Adipocyte (in vitro differentiated cells): ENCODE data around the gene TPRX1.
A peak's percentile ranks its signal among the peaks of the same experiment; 100 is the strongest.
"Not testable (repeated sequence)": the region's sequence is repeated elsewhere in the genome, so short reads cannot be mapped to it uniquely, and the experiment has no call there.

Source experiments
- DNase-seq: peaks from one replicate; pipeline ENCODE4 v3.0.0-alpha.2; 2015; ENCODE audit warnings: low read depth
- H3K27me3 ChIP-seq: replicated peaks from 2 replicates; pipeline ENCODE4 v1.7.0; 2013; ENCODE audit warnings: mild to moderate bottlenecking, low read length, moderate library complexity; ENCODE audit not compliant: control insufficient read depth, insufficient read depth
- H3K36me3 ChIP-seq: 2 replicates; pipeline ENCODE4 v1.7.0; 2013; ENCODE audit warnings: low read length, mild to moderate bottlenecking, moderate library complexity; ENCODE audit not compliant: control insufficient read depth, insufficient read depth, severe bottlenecking
- H3K4me1 ChIP-seq: 2 replicates; pipeline ENCODE4 v1.7.0; 2013; ENCODE audit warnings: mild to moderate bottlenecking, low read length, moderate library complexity; ENCODE audit not compliant: control insufficient read depth, insufficient read depth
- H3K4me3 ChIP-seq: 2 replicates; pipeline ENCODE4 v1.7.0; 2013; ENCODE audit warnings: mild to moderate bottlenecking, low read length, moderate library complexity
- H3K9ac ChIP-seq: 2 replicates; pipeline ENCODE4 v1.7.0; 2013; ENCODE audit warnings: mild to moderate bottlenecking, low read length, moderate library complexity
- H3K9me3 ChIP-seq: 2 replicates; pipeline ENCODE4 v1.7.0; 2013; ENCODE audit warnings: mild to moderate bottlenecking, low read length, moderate library complexity; ENCODE audit not compliant: control insufficient read depth

Gene TPRX1

GRCh38 chr19:47821460-47822020 lies 17.2 kb upstream of the TPRX1 start, which contains the start of gene CRX:
CRX (plus strand) TSS chr19:47821937; CDS start chr19:47834444, 12,507 bp downstream.
- Histone ChIP-seq H3K9me3 (peaks cover 1% of the 10 kb centered on the region), H3K27me3 (peaks cover 42% of the 10 kb centered on the region), H3K36me3 (no peaks in the 10 kb centered on the region), H3K4me1 (no peaks in the 10 kb centered on the region), H3K4me3 (no peak within 1 kb of the TSS), H3K9ac (no peak within 1 kb of the TSS)
- DNase-seq = no peak

DNA sequence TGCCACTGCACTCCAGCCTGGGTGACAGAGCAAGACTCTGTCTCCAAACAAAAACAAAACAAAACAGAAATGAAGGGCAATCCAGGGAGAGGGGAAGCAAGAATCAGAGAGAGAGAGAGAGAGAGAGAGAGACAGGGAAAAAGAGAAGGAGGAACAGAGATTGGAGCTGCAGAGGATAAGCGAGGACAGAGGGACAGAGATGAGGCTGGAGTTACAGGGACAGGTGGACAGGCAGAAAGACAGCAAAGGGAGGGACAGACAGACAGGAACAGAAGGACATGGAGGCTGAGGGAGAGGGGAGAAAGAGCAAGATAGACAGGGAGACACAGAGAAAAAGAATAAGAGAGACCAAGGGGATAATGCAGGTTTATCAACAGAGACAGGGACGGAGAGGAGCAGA lies 16.1 kb upstream of the TPRX1 start:
- H3K9me3 ChIP-seq = no peaks in the 10 kb centered on the region
- no peak overlapping the region for H3K9ac ChIP-seq
- H3K4me1 ChIP-seq = no peaks in the 10 kb centered on the region
- H3K27me3 ChIP-seq = peaks cover 42% of the 10 kb centered on the region
- no peaks in the 10 kb centered on the region for H3K36me3 ChIP-seq
- no peak for DNase-seq
- H3K4me3 ChIP-seq = no peak overlapping the region

DNA sequence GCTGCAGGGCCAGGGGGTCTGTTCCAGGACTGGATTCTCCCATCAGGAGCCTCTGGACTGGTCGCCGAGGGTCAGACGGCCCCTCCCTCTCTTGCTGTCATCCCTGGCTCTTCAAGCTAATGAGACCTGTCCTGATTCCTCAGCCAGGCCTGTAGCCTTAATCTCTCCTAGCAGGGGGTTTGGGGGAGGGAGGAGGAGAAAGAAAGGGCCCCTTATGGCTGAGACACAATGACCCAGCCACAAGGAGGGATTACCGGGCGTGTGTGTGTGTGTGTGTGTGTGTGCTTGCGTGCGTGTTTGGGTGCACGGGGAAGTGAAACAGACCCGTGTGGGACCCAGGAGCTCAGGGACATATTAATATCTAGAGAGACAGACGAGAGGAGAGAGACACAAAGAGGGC lies 15.5 kb upstream of the TPRX1 start:
- Histone ChIP-seq H3K9ac (no peak overlapping the region), H3K4me1 (no peaks in the 10 kb centered on the region), H3K4me3 (no peak overlapping the region), H3K36me3 (no peaks in the 10 kb centered on the region), H3K27me3 (peaks cover 42% of the 10 kb centered on the region), H3K9me3 (no peaks in the 10 kb centered on the region)
- DNase-seq = no peak

GRCh38 chr19:47818221-47818620 lies 13.9 kb upstream of the TPRX1 start:
- not testable (repeated sequence) for H3K36me3 ChIP-seq, H3K4me3 ChIP-seq, DNase-seq, H3K4me1 ChIP-seq, H3K9me3 ChIP-seq, H3K9ac ChIP-seq
- H3K27me3 ChIP-seq = peaks cover 45% of the 10 kb centered on the region

GRCh38 chr19:47816270-47816669 lies 11.9 kb upstream of the TPRX1 start:
- not testable (repeated sequence) for H3K9me3 ChIP-seq, H3K4me1 ChIP-seq, DNase-seq, H3K9ac ChIP-seq, H3K4me3 ChIP-seq, H3K36me3 ChIP-seq
- peaks cover 35% of the 10 kb centered on the region for H3K27me3 ChIP-seq

GRCh38 chr19:47813995-47814328 lies 9.6 kb upstream of the TPRX1 start:
- Histone ChIP-seq H3K9me3 (no peaks in the 10 kb centered on the region), H3K27me3 (peaks cover 16% of the 10 kb centered on the region), H3K9ac (no peak overlapping the region), H3K4me1 (no peaks in the 10 kb centered on the region), H3K36me3 (no peaks in the 10 kb centered on the region), H3K4me3 (no peak overlapping the region)
- DNase-seq = no peak

DNA sequence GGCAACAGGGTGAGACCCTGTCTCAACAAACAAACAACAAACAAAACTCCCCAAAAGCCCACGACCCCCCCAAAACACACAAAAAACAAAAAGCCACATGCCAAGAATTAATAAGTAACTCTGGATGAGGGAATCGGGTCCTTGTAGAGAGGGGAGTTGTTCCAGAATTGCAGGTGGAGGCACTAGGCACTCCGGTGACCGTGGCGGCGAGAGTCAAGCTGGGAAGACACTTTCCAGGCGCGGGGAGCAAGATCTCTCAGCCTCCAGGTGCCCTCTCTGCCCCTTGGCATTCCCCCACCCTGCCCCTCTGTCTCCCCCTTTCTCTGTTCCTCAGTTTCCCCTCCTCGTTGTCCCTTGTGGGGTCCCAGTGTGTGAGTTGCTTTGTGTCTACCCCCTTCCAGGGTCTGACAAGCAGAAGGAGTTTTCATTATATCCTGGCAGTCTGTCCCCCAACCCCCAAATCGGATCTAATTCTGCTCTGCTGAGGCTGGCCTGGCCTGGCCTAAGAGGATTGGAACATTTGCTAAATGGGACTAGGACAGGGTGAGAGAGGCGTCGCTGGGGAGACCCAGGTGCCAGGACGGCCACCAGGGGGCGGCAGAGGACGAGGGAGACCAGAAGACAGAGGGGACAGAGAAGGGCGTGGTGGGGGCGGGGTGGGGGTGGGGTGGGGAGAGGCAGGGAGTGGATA lies 9.1 kb upstream of the TPRX1 start:
- Histone ChIP-seq H3K36me3 (no peaks in the 10 kb centered on the region), H3K4me3 (no peak overlapping the region), H3K4me1 (no peaks in the 10 kb centered on the region), H3K9me3 (no peaks in the 10 kb centered on the region), H3K9ac (no peak overlapping the region), H3K27me3 (peaks cover 15% of the 10 kb centered on the region)
- DNase-seq = peak; percentile 75

DNA sequence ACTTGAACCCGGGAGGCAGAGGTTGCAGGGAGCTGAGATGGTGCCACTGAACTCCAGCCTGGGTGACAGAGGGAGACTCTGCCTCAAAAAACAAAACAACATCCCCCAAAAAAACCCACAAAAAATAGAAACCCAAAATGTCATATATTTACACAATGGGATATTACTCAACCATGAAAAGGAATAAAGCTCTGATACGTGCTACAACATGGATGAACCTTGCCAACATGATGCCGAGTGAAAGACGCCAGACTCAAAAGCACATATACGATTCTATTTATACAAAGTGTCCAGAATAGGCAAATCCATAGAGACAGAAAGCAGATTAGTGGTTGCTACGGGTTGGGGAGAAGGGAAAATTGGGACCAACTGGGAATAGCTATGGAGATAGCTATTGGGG lies 2.1 kb upstream of the TPRX1 start:
- peaks cover 14% of the 10 kb centered on the region for H3K27me3 ChIP-seq
- no peak overlapping the region for H3K4me3 ChIP-seq
- H3K36me3 ChIP-seq = no peaks in the 10 kb centered on the region
- no peak for DNase-seq
- no peaks in the 10 kb centered on the region for H3K4me1 ChIP-seq
- H3K9me3 ChIP-seq = peaks cover 3% of the 10 kb centered on the region
- no peak overlapping the region for H3K9ac ChIP-seq

DNA sequence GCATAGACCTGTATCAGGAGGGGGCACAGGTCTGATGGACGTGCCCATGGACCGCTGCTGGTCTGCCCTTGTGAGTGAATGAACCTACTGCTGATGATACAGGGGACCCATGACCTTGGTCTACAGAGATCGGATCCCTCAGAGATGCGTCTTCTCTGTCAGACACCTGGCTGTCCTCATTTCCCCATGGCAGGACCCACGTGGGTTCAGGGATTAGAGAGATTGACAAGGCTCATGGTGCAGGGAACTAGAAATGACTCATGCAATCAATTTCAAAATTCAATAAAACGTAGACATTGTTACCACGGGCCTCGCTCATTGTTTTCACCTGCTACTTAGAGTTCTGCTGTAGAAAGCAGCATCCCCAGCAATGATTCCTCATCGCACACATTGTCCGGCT lies 962 bp upstream of the TPRX1 start:
- Histone ChIP-seq H3K4me3 (no peak overlapping the region), H3K4me1 (no peaks in the 10 kb centered on the region), H3K9ac (no peak overlapping the region), H3K36me3 (no peaks in the 10 kb centered on the region), H3K9me3 (peaks cover 7% of the 10 kb centered on the region), H3K27me3 (peaks cover 14% of the 10 kb centered on the region)
- DNase-seq = no peak

GRCh38 chr19:47803671-47804070 lies 680 bp downstream of the TPRX1 start:
- H3K36me3 ChIP-seq, H3K9me3 ChIP-seq, DNase-seq, H3K4me1 ChIP-seq, H3K9ac ChIP-seq, H3K4me3 ChIP-seq: not testable (repeated sequence)
- peaks cover 16% of the 10 kb centered on the region for H3K27me3 ChIP-seq

GRCh38 chr19:47803148-47803547 lies 1.2 kb downstream of the TPRX1 start:
- DNase-seq, H3K36me3 ChIP-seq, H3K9ac ChIP-seq, H3K9me3 ChIP-seq, H3K4me3 ChIP-seq, H3K4me1 ChIP-seq: not testable (repeated sequence)
- H3K27me3 ChIP-seq = peaks cover 22% of the 10 kb centered on the region

- H3K4me3 ChIP-seq = no peak overlapping the region
- H3K4me1 ChIP-seq = no peaks in the 10 kb centered on the region
- peaks cover 27% of the 10 kb centered on the region for H3K27me3 ChIP-seq
- DNase-seq = no peak
- H3K9ac ChIP-seq = no peak overlapping the region
- no peaks in the 10 kb centered on the region for H3K36me3 ChIP-seq
- peaks cover 7% of the 10 kb centered on the region for H3K9me3 ChIP-seq
Measured at GRCh38 chr19:47802521-47803043, 1.8 kb downstream of the TPRX1 start.
